MV-4-11 (cell line): Measurements from ENCODE around the gene OR12D1.

Source experiments
- DNase-seq: peaks from one replicate; lab custom pipeline; 2025; lab: John Stamatoyannopoulos, UW

The OR12D1 gene

DNA sequence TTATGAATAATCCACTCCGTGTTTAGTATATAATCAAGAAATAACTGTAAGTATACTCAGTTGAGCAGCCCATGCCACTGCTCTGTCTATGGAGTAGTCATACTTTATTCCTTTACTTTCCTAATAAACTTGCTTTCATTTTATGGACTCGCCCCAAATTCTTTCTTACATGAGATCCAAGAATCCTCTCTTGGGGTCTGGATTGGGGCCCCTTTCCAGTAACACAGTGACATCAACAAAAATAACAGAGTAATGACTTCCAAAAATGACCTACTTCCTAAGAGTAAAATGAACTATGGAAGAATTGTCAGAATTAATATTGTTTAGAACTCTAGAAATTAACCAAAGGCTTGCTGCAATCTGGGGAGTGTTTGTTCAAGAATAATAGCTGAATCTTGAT lies 51.1 kb downstream of the OR12D1 start:
- no peak for DNase-seq

DNA sequence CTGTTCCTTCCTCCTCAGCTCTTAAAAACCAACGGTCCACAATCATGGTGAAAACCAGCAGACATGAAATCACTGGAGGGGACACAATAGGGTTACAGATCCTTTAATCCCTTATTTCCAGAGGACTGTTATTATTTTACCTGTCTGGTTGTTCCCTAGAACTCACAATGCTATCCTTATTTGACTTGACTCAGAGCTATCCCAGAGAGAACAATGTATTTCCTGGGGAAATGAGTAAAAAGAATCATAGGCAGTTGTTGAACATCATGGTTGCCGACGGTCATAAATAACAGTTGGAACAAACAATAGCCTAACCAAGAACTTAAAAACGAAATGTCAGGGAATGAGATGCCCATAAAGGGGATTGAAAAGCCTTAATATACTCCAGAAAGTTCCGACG lies 51.5 kb downstream of the OR12D1 start:
- DNase-seq = no peak
